ENCODE results near the gene CMSS1.

Gene CMSS1

GRCh38 chr3:100073714-100074307 is 256.1 kb downstream of the CMSS1 start:
- no peaks in the 10 kb centered on the region for H3K36me3 ChIP-seq (replicated peaks)
- TF ChIP-seq CTCF (IDR thresholded peaks at IDR 0.05; ENCODE audit: low read depth, low read length, missing control alignments) = no peak
- peak overlapping the region; percentile 70 for H3K27ac ChIP-seq
- no peaks in the 10 kb centered on the region for H3K27me3 ChIP-seq (replicated peaks)
- H3K4me3 ChIP-seq (ENCODE audit: low read depth, low read length) = no peak overlapping the region
- DNase-seq = peak; percentile 79
- in situ Hi-C loops (cut with HindIII; ENCODE audit: low pct_ligation_motif_present, low sequenced_read_pairs) = loop anchor here (25.0 kb wide), 1 partner anchor 237 kb away; no protein-coding TSS in a partner anchor

GRCh38 chr3:100075196-100075595 is 257.5 kb downstream of the CMSS1 start:
- no peaks in the 10 kb centered on the region for H3K36me3 ChIP-seq (replicated peaks)
- no peak overlapping the region for H3K4me3 ChIP-seq (ENCODE audit: low read depth, low read length)
- no peaks in the 10 kb centered on the region for H3K27me3 ChIP-seq (replicated peaks)
- H3K27ac ChIP-seq = no peak overlapping the region
- DNase-seq = no peak
- no peak for TF ChIP-seq CTCF (IDR thresholded peaks at IDR 0.05; ENCODE audit: low read depth, low read length, missing control alignments)
- in situ Hi-C loops (cut with HindIII; ENCODE audit: low pct_ligation_motif_present, low sequenced_read_pairs) = no loop called here

- in situ Hi-C loops (cut with HindIII; ENCODE audit: low pct_ligation_motif_present, low sequenced_read_pairs) = no loop called here
- Histone ChIP-seq H3K27me3 (replicated peaks) (no peaks in the 10 kb centered on the region), H3K27ac (no peak overlapping the region), H3K36me3 (replicated peaks) (no peaks in the 10 kb centered on the region), H3K4me3 (ENCODE audit: low read depth, low read length) (no peak overlapping the region)
- no peak for TF ChIP-seq CTCF (IDR thresholded peaks at IDR 0.05; ENCODE audit: low read depth, low read length, missing control alignments)
- DNase-seq = no peak
Measured at GRCh38 chr3:100075851-100076730, 258.4 kb downstream of the CMSS1 start.

- H3K27ac ChIP-seq = no peak overlapping the region
- DNase-seq = no peak
- TF ChIP-seq CTCF (IDR thresholded peaks at IDR 0.05; ENCODE audit: low read depth, low read length, missing control alignments) = no peak
- no peaks in the 10 kb centered on the region for H3K27me3 ChIP-seq (replicated peaks)
- no peak overlapping the region for H3K4me3 ChIP-seq (ENCODE audit: low read depth, low read length)
- H3K36me3 ChIP-seq (replicated peaks) = no peaks in the 10 kb centered on the region
- in situ Hi-C loops (cut with HindIII; ENCODE audit: low pct_ligation_motif_present, low sequenced_read_pairs) = no loop called here
Measured at GRCh38 chr3:100076731-100077529, 259.3 kb downstream of the CMSS1 start.

GRCh38 chr3:100079328-100079727 is 261.7 kb downstream of the CMSS1 start:
- Histone ChIP-seq H3K4me3 (ENCODE audit: low read depth, low read length) (no peak overlapping the region), H3K36me3 (replicated peaks) (no peaks in the 10 kb centered on the region), H3K27ac (no peak overlapping the region), H3K27me3 (replicated peaks) (no peaks in the 10 kb centered on the region)
- TF ChIP-seq CTCF (IDR thresholded peaks at IDR 0.05; ENCODE audit: low read depth, low read length, missing control alignments) = no peak
- DNase-seq = no peak
- in situ Hi-C loops (cut with HindIII; ENCODE audit: low pct_ligation_motif_present, low sequenced_read_pairs) = no loop called here

Measured in brain microvascular endothelial cell (primary cell).